Fibroblast of skin of left quadriceps (primary cell): ENCODE data around the gene NDUFS6.
"Not testable (repeated sequence)": the region's sequence is repeated elsewhere in the genome, so short reads cannot be mapped to it uniquely, and the experiment has no call there.

Source experiments
- DNase-seq, 2 experiments: peaks; one replicate each; pipeline ENCODE4 v3.0.0-alpha.2; 2013; ENCODE audit warnings: low read depth in 2 of 2

The NDUFS6 gene

GRCh38 chr5:1797103-1797800 lies 4.0 kb upstream of the NDUFS6 start:
- no peak for DNase-seq

- no peak for DNase-seq
These were observed 3.4 kb upstream of the NDUFS6 start for GRCh38 chr5:1797855-1798254.

- not testable (repeated sequence) for DNase-seq
These were observed 2.6 kb upstream of the NDUFS6 start for GRCh38 chr5:1798589-1798988.

GRCh38 chr5:1799110-1799601 lies 2.1 kb upstream of the NDUFS6 start:
- DNase-seq: no peak

GRCh38 chr5:1799602-1800471 lies 1.4 kb upstream of the NDUFS6 start, which contains the start of gene MRPL36:
TSS of gene MRPL36 (minus strand) at chr5:1799837. CDS start at chr5:1798935, 902 bp downstream.
- peak; percentile 70 to 77 for DNase-seq

GRCh38 chr5:1800472-1801221 lies 560 bp upstream of the NDUFS6 start:
- DNase-seq: no peak

GRCh38 chr5:1801967-1802295 lies 724 bp downstream of the NDUFS6 start:
- DNase-seq: no peak

GRCh38 chr5:1803192-1803591 lies 2.0 kb downstream of the NDUFS6 start:
- no peak for DNase-seq

GRCh38 chr5:1804001-1804690 lies 2.9 kb downstream of the NDUFS6 start:
- no peak for DNase-seq

- DNase-seq: no peak
These were observed 4.1 kb downstream of the NDUFS6 start for GRCh38 chr5:1805326-1805725.

GRCh38 chr5:1805736-1806135 lies 4.5 kb downstream of the NDUFS6 start:
- no peak for DNase-seq

- no peak for DNase-seq
These were observed 5.0 kb downstream of the NDUFS6 start for GRCh38 chr5:1806199-1806598.

- no peak for DNase-seq
These were observed 5.8 kb downstream of the NDUFS6 start for GRCh38 chr5:1806974-1807373.

GRCh38 chr5:1807451-1808185 lies 6.4 kb downstream of the NDUFS6 start:
- no peak for DNase-seq

- DNase-seq: no peak
These were observed 7.2 kb downstream of the NDUFS6 start for GRCh38 chr5:1808439-1808838.

GRCh38 chr5:1809416-1810035 lies 8.3 kb downstream of the NDUFS6 start:
- no peak for DNase-seq

GRCh38 chr5:1810581-1811101 lies 9.4 kb downstream of the NDUFS6 start:
- no peak for DNase-seq

GRCh38 chr5:1814183-1815020 lies 13.2 kb downstream of the NDUFS6 start:
- no peak for DNase-seq

GRCh38 chr5:1815071-1815786 lies 14.0 kb downstream of the NDUFS6 start:
- DNase-seq: no peak
